HG03108 (cell line): ENCODE measurements around the gene TNNI2.

Source experiments
- ATAC-seq: cut with Tn5 transposase; IDR thresholded peaks from one replicate; pipeline ENCODE4 v1.9.1; 2021; ENCODE audit warnings: moderate library complexity; ENCODE audit not compliant: unreplicated experiment

TNNI2 gene

GRCh38 chr11:1857064-1857463 lies 18.3 kb downstream of the TNNI2 start:
- no peak for ATAC-seq

GRCh38 chr11:1858154-1858553 lies 19.4 kb downstream of the TNNI2 start:
- no peak for ATAC-seq

- ATAC-seq, result no peak
Measured at GRCh38 chr11:1858576-1858975, 19.8 kb downstream of the TNNI2 start.

- no peak for ATAC-seq
Measured at GRCh38 chr11:1859004-1859403, 20.2 kb downstream of the TNNI2 start.

- no peak for ATAC-seq
Measured at GRCh38 chr11:1860108-1860507, 21.3 kb downstream of the TNNI2 start.

- no peak for ATAC-seq
Measured at GRCh38 chr11:1861435-1862411, 22.9 kb downstream of the TNNI2 start.

- ATAC-seq, result no peak
Measured at GRCh38 chr11:1862588-1863351, 24.0 kb downstream of the TNNI2 start.

- no peak for ATAC-seq
Measured at GRCh38 chr11:1863352-1864216, 24.8 kb downstream of the TNNI2 start.

GRCh38 chr11:1864231-1864630 lies 25.4 kb downstream of the TNNI2 start:
- no peak for ATAC-seq

- ATAC-seq, result no peak
Measured at GRCh38 chr11:1864831-1865665, 26.3 kb downstream of the TNNI2 start.

- ATAC-seq, result no peak
Measured at GRCh38 chr11:1866226-1866625, 27.4 kb downstream of the TNNI2 start.

- no peak for ATAC-seq
Measured at GRCh38 chr11:1866776-1867175, 28.0 kb downstream of the TNNI2 start.

GRCh38 chr11:1867381-1867780 lies 28.6 kb downstream of the TNNI2 start:
- no peak for ATAC-seq

GRCh38 chr11:1868056-1868635 lies 29.4 kb downstream of the TNNI2 start:
- ATAC-seq, result no peak

- ATAC-seq, result no peak
Measured at GRCh38 chr11:1868636-1869291, 30.0 kb downstream of the TNNI2 start.

GRCh38 chr11:1869427-1870325 lies 30.9 kb downstream of the TNNI2 start:
- ATAC-seq, result no peak

GRCh38 chr11:1870326-1870696 lies 31.5 kb downstream of the TNNI2 start:
- ATAC-seq, result no peak
